SK-N-SH (cell line): Measurements from ENCODE around the gene ZFPL1. TPM values are rescaled to one million over a fixed set of nuclear protein-coding genes. Genes with fewer than 3 reads are reported as not detected.

Experiments used
- CTCF ChIA-PET: fragments of 300-600, 350-600 bp; formaldehyde crosslinking; extraction: SDS; loops from one replicate; lab custom pipeline; 2021; lab: Yijun Ruan, JAX
- POLR2A ChIA-PET: fragments of 350-600 bp; sonication (Branson Sonifier 250); formaldehyde crosslinking; extraction: SDS; loops from one replicate; lab custom pipeline; 2020; ENCODE audit warnings: antibody characterized with exemption, inconsistent platforms; lab: Yijun Ruan, JAX
- DNase-seq: peaks from one replicate; pipeline ENCODE4 v3.0.0; 2012
- H2AFZ ChIP-seq: fragments of 200-600 bp; sonication (generic); 2 replicates; pipeline ENCODE4 v1.8.1; 2016; ENCODE audit warnings: antibody characterized with exemption, mild to moderate bottlenecking, low read depth
- H3F3A ChIP-seq: fragments of 200-600 bp; sonication (generic); replicated peaks from 2 replicates; pipeline ENCODE3; 2016; ENCODE audit warnings: antibody characterized with exemption, mild to moderate bottlenecking; ENCODE audit not compliant: insufficient read depth
- H3K27ac ChIP-seq, 2 experiments: fragments of 200-500 bp in 1 of 2; fragments of 200-600 bp in 1 of 2; sonication (Bioruptor generic) in 1 of 2; sonication (generic), shearing (Covaris generic) in 1 of 2; 2 replicates each; pipeline versions ENCODE4 v1.5.1 to v1.6.1; 2014 to 2016; ENCODE audit warnings: low read depth in 2 of 2, inconsistent platforms in 1 of 2, low read length in 1 of 2, mild to moderate bottlenecking in 1 of 2, mixed read lengths in 1 of 2
- H3K27me3 ChIP-seq: fragments of 200-600 bp; sonication (generic), shearing (Covaris generic); 2 replicates; pipeline ENCODE4 v1.6.1; 2016; ENCODE audit warnings: mixed run types; ENCODE audit not compliant: insufficient read depth
- H3K36me3 ChIP-seq, 2 experiments: fragments of 200-500 bp in 1 of 2; fragments of 200-600 bp in 1 of 2; sonication (Bioruptor generic) in 1 of 2; sonication (generic) in 1 of 2; replicated peaks in 1 of 2; 2 replicates each; pipeline versions ENCODE3 to v1.5.1; 2014 to 2016; ENCODE audit warnings: low read length in 1 of 2, mild to moderate bottlenecking in 1 of 2; ENCODE audit not compliant: insufficient read depth in 2 of 2, control insufficient read depth in 1 of 2
- H3K4me1 ChIP-seq, 2 experiments: fragments of 200-500 bp in 1 of 2; fragments of 200-600 bp in 1 of 2; sonication (Bioruptor generic) in 1 of 2; sonication (generic), shearing (Covaris generic) in 1 of 2; 2 replicates each; pipeline versions ENCODE4 v1.5.1 to v1.6.1; 2014 to 2016; ENCODE audit warnings: low read depth in 1 of 2, low read length in 1 of 2, mixed run types in 1 of 2; ENCODE audit not compliant: insufficient read depth in 2 of 2, control insufficient read depth in 1 of 2
- H3K4me2 ChIP-seq: fragments of 200-600 bp; sonication (generic), shearing (Covaris generic); 2 replicates; pipeline ENCODE4 v1.6.1; 2017; ENCODE audit warnings: mixed run types
- H3K4me3 ChIP-seq, 2 experiments: fragments of 200-500 bp in 1 of 2; fragments of 200-600 bp in 1 of 2; sonication (Bioruptor generic) in 1 of 2; sonication (generic), shearing (Covaris generic) in 1 of 2; 2 replicates each; pipeline versions ENCODE4 v1.5.1 to v1.8.1; 2014 to 2016; ENCODE audit warnings: low read depth in 2 of 2, inconsistent platforms in 1 of 2, low read length in 1 of 2, mild to moderate bottlenecking in 1 of 2, mixed read lengths in 1 of 2, moderate library complexity in 1 of 2
- H3K79me2 ChIP-seq: fragments of 200-600 bp; sonication (generic); 2 replicates; pipeline ENCODE4 v1.8.1; 2017; ENCODE audit warnings: mild to moderate bottlenecking; ENCODE audit not compliant: insufficient read depth
- H3K9ac ChIP-seq: fragments of 200-600 bp; sonication (generic); 2 replicates; pipeline ENCODE4 v1.6.1; 2017; ENCODE audit warnings: mixed run types
- H3K9me2 ChIP-seq: fragments of 200-600 bp; sonication (generic); 2 replicates; pipeline ENCODE4 v1.6.1; 2017; ENCODE audit warnings: mixed run types
- H3K9me3 ChIP-seq: fragments of 200-600 bp; sonication (generic); 2 replicates; pipeline ENCODE4 v1.6.1; 2017; ENCODE audit warnings: mixed run types, mild to moderate bottlenecking, moderate library complexity
- H4K20me1 ChIP-seq: fragments of 200-600 bp; sonication (generic); 2 replicates; pipeline ENCODE4 v1.6.1; 2017; ENCODE audit warnings: mild to moderate bottlenecking, mixed run types; ENCODE audit not compliant: insufficient read depth
- CTCF ChIP-seq: fragments of 200-600 bp; sonication (generic); IDR thresholded peaks from 2 replicates; pipeline ENCODE4 v1.6.1; 2017; ENCODE audit warnings: antibody characterized with exemption, mild to moderate bottlenecking, moderate library complexity
- ELF1 ChIP-seq: IDR thresholded peaks from 2 replicates; pipeline ENCODE4 v1.4.0; 2012
- FOSL2 ChIP-seq: IDR thresholded peaks from 2 replicates; pipeline ENCODE4 v1.4.0; 2012; ENCODE audit warnings: low read depth, mild to moderate bottlenecking, moderate library complexity, borderline replicate concordance
- FOXJ3 ChIP-seq: sonication (generic); formaldehyde crosslinking; IDR thresholded peaks from 2 replicates; pipeline ENCODE4 v1.5.1; 2020; ENCODE audit warnings: mild to moderate bottlenecking, missing genetic modification reagents
- GABPA ChIP-seq: IDR thresholded peaks from 2 replicates; pipeline ENCODE4 v1.4.0; 2012; ENCODE audit warnings: low read depth, mild to moderate bottlenecking
- GATA2 ChIP-seq: sonication (generic); formaldehyde crosslinking; IDR thresholded peaks from 2 replicates; pipeline ENCODE4 v1.5.0; 2020; ENCODE audit warnings: mild to moderate bottlenecking, missing genetic modification reagents
- MAX ChIP-seq: IDR thresholded peaks from 2 replicates; pipeline ENCODE4 v1.4.0; 2012; ENCODE audit warnings: low read depth
- MXI1 ChIP-seq: IDR thresholded peaks from 2 replicates; pipeline ENCODE4 v1.6.1; 2012; ENCODE audit warnings: mild to moderate bottlenecking, low read depth, low read length, improper control_type of control experiment
- NFIC ChIP-seq: IDR thresholded peaks from 2 replicates; pipeline ENCODE4 v1.4.0; 2012; ENCODE audit warnings: borderline replicate concordance
- RAD21 ChIP-seq: IDR thresholded peaks from 2 replicates; pipeline ENCODE4 v1.6.1; 2012; ENCODE audit warnings: mild to moderate bottlenecking, low read length
- RFX5 ChIP-seq: IDR thresholded peaks from 2 replicates; pipeline ENCODE4 v1.6.1; 2012; ENCODE audit warnings: mild to moderate bottlenecking, improper control_type of control experiment, low read length
- SIN3A ChIP-seq: IDR thresholded peaks from 2 replicates; pipeline ENCODE4 v1.6.1; 2012; ENCODE audit warnings: low read depth, mild to moderate bottlenecking, low read length, moderate library complexity, borderline replicate concordance
- SMC3 ChIP-seq: IDR thresholded peaks from 2 replicates; pipeline ENCODE4 v1.6.1; 2012; ENCODE audit warnings: low read depth, low read length, improper control_type of control experiment
- TCF12 ChIP-seq: IDR thresholded peaks from 2 replicates; pipeline ENCODE4 v1.4.0; 2012
- TEAD4 ChIP-seq: IDR thresholded peaks from 2 replicates; pipeline ENCODE4 v1.4.0; 2012; ENCODE audit warnings: mild to moderate bottlenecking, borderline replicate concordance; ENCODE audit not compliant: insufficient read depth
- WGBS: methylation state at CpG from one replicate; pipeline ENCODE4 v1.1.6; 2017; ENCODE audit warnings: low lambda C conversion rate; 5-methylcytosine and 5-hydroxymethylcytosine counted together
- polyA plus RNA-seq, 3 experiments: library from polyadenylated mRNA; depleted of rRNA; stranded (reverse); fragments of >200 nt; gene quantifications; 2 replicates each; pipeline ENCODE4 v1.2.3, GENCODE V29; 2012
- TF ChIP-seq, protein P1 (sequence below): fragments of 150-350 bp; IDR thresholded peaks from 2 replicates; pipeline ENCODE4 v1.6.1; 2017; ENCODE audit warnings: antibody characterized with exemption, low read length, low read depth, borderline replicate concordance
- TF ChIP-seq, protein P2 (sequence below): IDR thresholded peaks from 2 replicates; pipeline ENCODE4 v1.4.0; 2012; ENCODE audit warnings: low read depth, borderline replicate concordance

ZFPL1 gene
- polyA plus RNA-seq, 1 of the 3 experiments (the other 2 are of a cell fraction) = 75.9 TPM

- peaks cover 19 to 42% of the 10 kb centered on the region in 2 experiments for H3K36me3 ChIP-seq
- H3K79me2 ChIP-seq = peaks cover 28% of the 10 kb centered on the region; the same call in 1 of the 2 replicates
- no peaks in the 10 kb centered on the region for H3F3A ChIP-seq
- no peaks in the 10 kb centered on the region; the same call in 1 of the 2 replicates for H4K20me1 ChIP-seq
- peaks cover 0 to 28% of the 10 kb centered on the region in 2 experiments; a peak in 2 of 4 replicates for H3K4me1 ChIP-seq
- CTCF ChIA-PET = interaction anchor here (0.6 to 2.7 kb wide), 7 partner anchors 11 to 205 kb away, joined by 3 to 23 read pairs (median 6); partner anchors contain the start of genes CAPN1, FAU, MRPL49 and POLA2
- H3K9me3 ChIP-seq = no peaks in the 10 kb centered on the region
- POLR2A ChIA-PET = interaction anchor here (0.5 to 2.9 kb wide), 2 partner anchors 11 to 59 kb away, joined by 3 to 20 read pairs; partner anchors contain the start of genes FAU and MRPL49
- H3K27me3 ChIP-seq = no peaks in the 10 kb centered on the region
- no peak for TF ChIP-seq GABPA
- no peak for TF ChIP-seq SMC3
- TF ChIP-seq TCF12 = no peak
- no peak for TF ChIP-seq RFX5
- no peak for TF ChIP-seq MXI1
- no peak for TF ChIP-seq FOSL2
- TF ChIP-seq, protein P1, sequence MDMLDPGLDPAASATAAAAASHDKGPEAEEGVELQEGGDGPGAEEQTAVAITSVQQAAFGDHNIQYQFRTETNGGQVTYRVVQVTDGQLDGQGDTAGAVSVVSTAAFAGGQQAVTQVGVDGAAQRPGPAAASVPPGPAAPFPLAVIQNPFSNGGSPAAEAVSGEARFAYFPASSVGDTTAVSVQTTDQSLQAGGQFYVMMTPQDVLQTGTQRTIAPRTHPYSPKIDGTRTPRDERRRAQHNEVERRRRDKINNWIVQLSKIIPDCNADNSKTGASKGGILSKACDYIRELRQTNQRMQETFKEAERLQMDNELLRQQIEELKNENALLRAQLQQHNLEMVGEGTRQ = no peak
- TF ChIP-seq SIN3A = no peak
- TF ChIP-seq FOXJ3 (CRISPR knock-in tag) = no peak
- no peak for TF ChIP-seq TEAD4
- no peak overlapping the region; a peak in 1 of 4 replicates for H3K27ac ChIP-seq
- WGBS = 45% methylated on average over 14 of the region's 18 CpGs
- H3K4me2 ChIP-seq = peak overlapping the region; percentile 92
- H2AFZ ChIP-seq = no peak overlapping the region
- H3K9me2 ChIP-seq = no peaks in the 10 kb centered on the region
- peak overlapping the region; percentile 95; the same call in 1 of the 2 replicates for H3K9ac ChIP-seq
- DNase-seq = peak; percentile 62
- H3K4me3 ChIP-seq = peak overlapping the region; percentile 88 to 96
Observed at GRCh38 chr11:65132988-65133700, 49.1 kb downstream of the ZFPL1 start.

GRCh38 chr11:65133724-65134123 is 49.7 kb downstream of the ZFPL1 start:
- POLR2A ChIA-PET = interaction anchor here (0.5 to 2.9 kb wide), 4 partner anchors 11 to 59 kb away, joined by 3 to 25 read pairs (median 22); partner anchors contain the start of genes CAPN1, FAU, MRPL49 and ZNHIT2
- under 1% methylated on average over 12 of the region's 20 CpGs for WGBS

More at GRCh38 chr11:65133724-65134123, 49.7 kb downstream of the ZFPL1 start:
- Histone ChIP-seq H3K9me2 (no peaks in the 10 kb centered on the region), H4K20me1 (no peaks in the 10 kb centered on the region; the same call in 1 of the 2 replicates), H3K9ac (peak overlapping the region; percentile 95), H3K27ac (peak overlapping the region in 1 of 2 experiments; percentile 95; a peak in 3 of 4 replicates), H3K4me1 (peaks cover 0 to 28% of the 10 kb centered on the region in 2 experiments; a peak in 2 of 4 replicates), H3K79me2 (peaks cover 28% of the 10 kb centered on the region; the same call in 1 of the 2 replicates), H2AFZ (0 out of 2 replicates have a peak overlapping the region, but pooled peaks have one; percentile 51), H3K27me3 (no peaks in the 10 kb centered on the region), H3F3A (no peaks in the 10 kb centered on the region), H3K4me2 (peak overlapping the region; percentile 92), H3K4me3 (peak overlapping the region; percentile 88 to 96), H3K36me3 (peaks cover 19 to 37% of the 10 kb centered on the region in 2 experiments), H3K9me3 (no peaks in the 10 kb centered on the region)
- no peak for DNase-seq
- TF ChIP-seq, protein P2, sequence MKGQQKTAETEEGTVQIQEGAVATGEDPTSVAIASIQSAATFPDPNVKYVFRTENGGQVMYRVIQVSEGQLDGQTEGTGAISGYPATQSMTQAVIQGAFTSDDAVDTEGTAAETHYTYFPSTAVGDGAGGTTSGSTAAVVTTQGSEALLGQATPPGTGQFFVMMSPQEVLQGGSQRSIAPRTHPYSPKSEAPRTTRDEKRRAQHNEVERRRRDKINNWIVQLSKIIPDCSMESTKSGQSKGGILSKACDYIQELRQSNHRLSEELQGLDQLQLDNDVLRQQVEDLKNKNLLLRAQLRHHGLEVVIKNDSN = no peak
- TF ChIP-seq CTCF = no peak
- TF ChIP-seq ELF1 = no peak
- TF ChIP-seq NFIC = no peak
- no peak for TF ChIP-seq MAX
- no peak for TF ChIP-seq SMC3
- TF ChIP-seq RAD21 = no peak
- TF ChIP-seq GATA2 (CRISPR knock-in tag) = no peak
- CTCF ChIA-PET = interaction anchor here (0.6 to 2.7 kb wide), 6 partner anchors 12 to 204 kb away, joined by 3 to 23 read pairs (median 6); partner anchors contain the start of genes CAPN1, FAU, MRPL49 and POLA2
